ENCODE measurements around the gene S100A6.

DNA sequence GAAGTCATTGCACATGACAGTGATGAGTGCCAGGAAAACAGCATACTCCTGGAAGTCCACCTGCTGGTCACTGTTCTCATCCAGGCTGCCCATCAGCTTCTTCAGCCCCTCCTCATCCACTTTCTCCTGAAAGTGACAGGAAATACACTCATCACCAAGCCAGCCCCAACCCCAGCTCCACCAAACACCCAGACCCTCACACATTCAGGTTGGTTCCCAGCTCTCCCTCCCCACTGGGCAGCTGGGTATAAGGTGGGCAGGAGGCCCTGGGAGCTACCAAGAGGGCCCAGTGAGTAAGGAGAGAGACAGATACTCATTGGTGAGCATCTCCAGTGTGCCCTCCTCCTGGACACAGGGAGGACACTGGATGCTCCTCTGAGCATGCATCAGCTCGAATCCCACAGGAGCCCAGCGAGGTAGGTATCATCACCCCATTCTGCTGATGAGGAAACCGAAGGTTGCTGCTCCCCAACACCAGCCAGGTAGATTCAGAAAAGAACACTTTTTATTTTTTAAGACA is 25.7 kb upstream of the S100A6 start:
- no peak for TF ChIP-seq EZH2 (IDR thresholded peaks at IDR 0.05; ENCODE audit: borderline replicate concordance, low read length)
- TF ChIP-seq, protein P1, sequence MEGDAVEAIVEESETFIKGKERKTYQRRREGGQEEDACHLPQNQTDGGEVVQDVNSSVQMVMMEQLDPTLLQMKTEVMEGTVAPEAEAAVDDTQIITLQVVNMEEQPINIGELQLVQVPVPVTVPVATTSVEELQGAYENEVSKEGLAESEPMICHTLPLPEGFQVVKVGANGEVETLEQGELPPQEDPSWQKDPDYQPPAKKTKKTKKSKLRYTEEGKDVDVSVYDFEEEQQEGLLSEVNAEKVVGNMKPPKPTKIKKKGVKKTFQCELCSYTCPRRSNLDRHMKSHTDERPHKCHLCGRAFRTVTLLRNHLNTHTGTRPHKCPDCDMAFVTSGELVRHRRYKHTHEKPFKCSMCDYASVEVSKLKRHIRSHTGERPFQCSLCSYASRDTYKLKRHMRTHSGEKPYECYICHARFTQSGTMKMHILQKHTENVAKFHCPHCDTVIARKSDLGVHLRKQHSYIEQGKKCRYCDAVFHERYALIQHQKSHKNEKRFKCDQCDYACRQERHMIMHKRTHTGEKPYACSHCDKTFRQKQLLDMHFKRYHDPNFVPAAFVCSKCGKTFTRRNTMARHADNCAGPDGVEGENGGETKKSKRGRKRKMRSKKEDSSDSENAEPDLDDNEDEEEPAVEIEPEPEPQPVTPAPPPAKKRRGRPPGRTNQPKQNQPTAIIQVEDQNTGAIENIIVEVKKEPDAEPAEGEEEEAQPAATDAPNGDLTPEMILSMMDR (conservative IDR thresholded peaks at IDR 0.05 in 1 of 2, IDR thresholded peaks at IDR 0.05 in 1 of 2; ENCODE audit: extremely low read depth in 1 of 2, insufficient read depth in 1 of 2, low read depth in 1 of 2, low read length in 2 of 2), result peak in 1 of 2 donors; percentile 14

All from mammary epithelial cell (primary cell).